Neuronal stem cell (in vitro differentiated cells): ENCODE measurements around the gene MGRN1.

Experiments
- DNase-seq: peaks from one replicate; pipeline ENCODE4 v3.0.0-alpha.2; 2013; ENCODE audit warnings: low spot score
- H2AFZ ChIP-seq: one replicate; pipeline ENCODE4 v1.6.1; 2013; ENCODE audit warnings: mild to moderate bottlenecking, low read length, inconsistent platforms
- H2AK5ac ChIP-seq: 2 replicates; pipeline ENCODE4 v1.6.1; 2013; ENCODE audit warnings: low read depth, mild to moderate bottlenecking, inconsistent platforms, low read length, moderate library complexity, mixed read lengths
- H2BK120ac ChIP-seq: 2 replicates; pipeline ENCODE4 v1.6.1; 2013; ENCODE audit warnings: low read depth, mild to moderate bottlenecking, inconsistent platforms, low read length, moderate library complexity, mixed read lengths
- H2BK12ac ChIP-seq: one replicate; pipeline ENCODE4 v1.6.1; 2013; ENCODE audit warnings: low read length, inconsistent platforms
- H2BK15ac ChIP-seq: 2 replicates; pipeline ENCODE4 v1.6.1; 2013; ENCODE audit warnings: mild to moderate bottlenecking, low read length, inconsistent platforms, mixed read lengths
- H2BK5ac ChIP-seq: one replicate; pipeline ENCODE4 v1.6.1; 2013; ENCODE audit warnings: inconsistent platforms, mild to moderate bottlenecking, low read length, moderate library complexity
- H3K14ac ChIP-seq: one replicate; pipeline ENCODE4 v1.6.1; 2013; ENCODE audit warnings: low read length, inconsistent platforms
- H3K18ac ChIP-seq: 2 replicates; pipeline ENCODE4 v1.6.1; 2013; ENCODE audit warnings: low read length, inconsistent platforms
- H3K23ac ChIP-seq: 2 replicates; pipeline ENCODE4 v1.6.1; 2013; ENCODE audit warnings: low read depth, mild to moderate bottlenecking, mixed read lengths, low read length, inconsistent platforms; ENCODE audit not compliant: poor library complexity
- H3K27ac ChIP-seq: replicated peaks from 3 replicates; pipeline ENCODE4 v1.5.1; 2013; ENCODE audit warnings: low read length, inconsistent platforms
- H3K27me3 ChIP-seq, 3 experiments: 2 replicates each; pipeline ENCODE4 v1.6.1; 2013; ENCODE audit warnings: low read length in 3 of 3, mild to moderate bottlenecking in 2 of 3, inconsistent platforms in 1 of 3, low read depth in 1 of 3, mixed read lengths in 1 of 3, moderate library complexity in 1 of 3; ENCODE audit not compliant: control insufficient read depth in 3 of 3, insufficient read depth in 3 of 3
- H3K36me3 ChIP-seq, 2 donors: replicated peaks in 1 of 2; 2 replicates each; pipeline ENCODE4 v1.6.1; 2013; ENCODE audit warnings: low read length in 2 of 2; ENCODE audit not compliant: control insufficient read depth in 2 of 2, insufficient read depth in 2 of 2
- H3K4ac ChIP-seq: 2 replicates; pipeline ENCODE4 v1.6.1; 2013; ENCODE audit warnings: inconsistent platforms, mild to moderate bottlenecking, low read length, moderate library complexity
- H3K4me1 ChIP-seq, 2 donors: 1 replicate in 1 of 2; 2 replicates in 1 of 2; pipeline ENCODE4 v1.6.1; 2013; ENCODE audit warnings: low read length in 2 of 2, low read depth in 1 of 2; ENCODE audit not compliant: control insufficient read depth in 2 of 2, insufficient read depth in 1 of 2
- H3K4me2 ChIP-seq: one replicate; pipeline ENCODE4 v1.6.1; 2013; ENCODE audit warnings: mild to moderate bottlenecking, low read length, inconsistent platforms; ENCODE audit not compliant: insufficient read depth, poor library complexity, severe bottlenecking
- H3K4me3 ChIP-seq, 2 donors: 2 replicates each; pipeline ENCODE4 v1.5.1; 2013; ENCODE audit warnings: low read length in 2 of 2, mild to moderate bottlenecking in 2 of 2, inconsistent platforms in 1 of 2, moderate library complexity in 1 of 2
- H3K79me1 ChIP-seq: one replicate; pipeline ENCODE4 v1.6.1; 2013; ENCODE audit warnings: low read depth, mild to moderate bottlenecking, inconsistent platforms, low read length, moderate library complexity
- H3K9ac ChIP-seq: one replicate; pipeline ENCODE4 v1.6.1; 2013; ENCODE audit warnings: mild to moderate bottlenecking, low read depth, low read length, inconsistent platforms; ENCODE audit not compliant: poor library complexity
- H3K9me3 ChIP-seq, 2 donors: replicated peaks in 1 of 2; 2 replicates each; pipeline versions ENCODE3 to v1.6.1; 2013; ENCODE audit warnings: low read length in 2 of 2, mild to moderate bottlenecking in 2 of 2, inconsistent platforms in 1 of 2, low read depth in 1 of 2, mixed read lengths in 1 of 2, moderate library complexity in 1 of 2; ENCODE audit not compliant: control insufficient read depth in 2 of 2, insufficient read depth in 1 of 2
- H4K8ac ChIP-seq: one replicate; pipeline ENCODE4 v1.6.1; 2013; ENCODE audit warnings: low read depth, mild to moderate bottlenecking, inconsistent platforms, low read length, moderate library complexity
- H4K91ac ChIP-seq: one replicate; pipeline ENCODE4 v1.6.1; 2013; ENCODE audit warnings: low read length, low read depth, mild to moderate bottlenecking, inconsistent platforms; ENCODE audit not compliant: poor library complexity
- WGBS, 2 donors: extraction: QIAGEN DNeasy Blood & Tissue Kit; methylation state at CpG; one replicate each; pipeline ENCODE4 v1.1.7; 2013; ENCODE audit warnings: missing lambda C conversion rate in 2 of 2, mixed read lengths in 1 of 2; ENCODE audit not compliant: insufficient read length in 2 of 2, insufficient replicate concordance in 1 of 2; ENCODE audit errors: extremely low coverage in 2 of 2; 5-methylcytosine and 5-hydroxymethylcytosine counted together

MGRN1 gene

DNA sequence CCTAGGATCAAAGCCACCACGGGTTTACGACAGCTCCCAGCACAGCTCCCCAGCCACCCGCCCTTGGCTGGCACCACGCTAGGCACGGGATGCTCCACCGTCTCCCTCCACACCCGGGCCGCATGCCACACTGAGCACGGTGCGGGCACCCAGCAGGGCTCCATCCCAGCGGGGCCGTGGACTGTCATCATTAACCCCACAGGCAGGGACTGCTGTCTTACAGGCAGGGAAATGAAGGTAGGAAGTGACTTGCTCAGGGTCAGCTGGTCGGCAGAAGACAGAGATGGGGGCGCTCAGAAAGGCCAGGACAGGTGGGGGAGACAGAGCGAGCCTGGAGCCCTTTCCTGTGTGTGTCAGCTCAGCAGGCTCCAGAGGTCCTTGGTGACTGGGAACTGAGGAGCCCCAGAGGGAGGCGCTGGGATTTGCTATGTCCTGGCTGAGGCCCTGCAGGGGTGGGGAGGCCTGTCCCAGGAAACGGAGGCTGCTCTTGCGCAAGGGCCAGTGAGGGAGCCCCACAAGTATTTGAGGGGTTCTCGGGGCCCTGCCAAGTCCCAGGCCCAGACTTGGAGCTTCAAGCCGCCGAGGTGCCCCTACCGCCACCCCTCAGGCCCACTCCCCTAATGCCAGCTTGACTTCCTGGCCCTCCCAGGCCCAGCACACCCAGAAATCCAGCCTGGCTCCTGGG, 13.1 kb upstream of the MGRN1 start:
- H3K4ac ChIP-seq, result no peak overlapping the region
- H3K18ac ChIP-seq, result no peak overlapping the region
- no peak overlapping the region for H2BK5ac ChIP-seq
- no peak overlapping the region for H2BK12ac ChIP-seq
- H3K4me2 ChIP-seq, result no peak overlapping the region
- no peak overlapping the region for H3K27ac ChIP-seq
- no peak overlapping the region for H2BK15ac ChIP-seq
- H3K9ac ChIP-seq, result no peak overlapping the region
- DNase-seq, result no peak
- H3K79me1 ChIP-seq, result peaks cover 14% of the 10 kb centered on the region
- H4K8ac ChIP-seq, result no peak overlapping the region
- no peaks in the 10 kb centered on the region for H3K9me3 ChIP-seq
- H3K4me1 ChIP-seq, result peaks cover 11 to 13% of the 10 kb centered on the region in 2 donors
- peaks cover 5 to 19% of the 10 kb centered on the region in 2 donors for H3K36me3 ChIP-seq
- peak overlapping the region; percentile 73 for H3K23ac ChIP-seq
- peaks cover 0 to 6% (median 0%) of the 10 kb centered on the region in 3 experiments for H3K27me3 ChIP-seq
- H2AFZ ChIP-seq, result no peak overlapping the region
- H2AK5ac ChIP-seq, result peak overlapping the region; percentile 37
- H4K91ac ChIP-seq, result no peak overlapping the region
- no CpG with 5 or more reads among the region's 22 CpGs for WGBS, 2 donors
- no peak overlapping the region for H2BK120ac ChIP-seq
- H3K14ac ChIP-seq, result peak overlapping the region; percentile 56
- no peak overlapping the region for H3K4me3 ChIP-seq

DNA sequence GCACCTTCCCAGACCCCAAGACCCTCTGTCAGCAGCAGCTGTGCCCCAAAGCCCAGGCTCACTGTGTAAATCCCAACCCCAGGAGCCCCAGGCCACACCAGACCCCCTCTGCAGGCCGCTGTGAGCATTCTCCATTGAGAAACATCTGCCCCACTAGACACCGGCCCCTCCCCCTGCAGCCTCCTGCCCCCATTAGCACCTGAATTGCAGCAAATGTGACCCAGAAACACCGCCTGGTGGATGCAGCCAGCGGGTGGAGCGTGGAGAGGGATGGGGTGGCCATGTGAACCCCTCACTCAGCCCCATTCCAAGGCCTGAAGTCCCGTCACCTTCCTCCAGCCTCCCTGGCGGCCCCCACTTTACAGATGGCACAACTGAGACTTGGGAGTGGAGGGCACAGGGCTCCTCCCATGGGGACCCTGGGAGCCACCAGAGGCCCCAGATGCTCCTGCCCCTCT, 12.1 kb upstream of the MGRN1 start:
- Histone ChIP-seq H3K4me1 (peaks cover 11 to 16% of the 10 kb centered on the region in 2 donors), H3K36me3 (peaks cover 5 to 16% of the 10 kb centered on the region in 2 donors), H3K9me3 (no peaks in the 10 kb centered on the region), H3K79me1 (peaks cover 14% of the 10 kb centered on the region), H2BK120ac (no peak overlapping the region), H3K4me2 (no peak overlapping the region), H2BK5ac (no peak overlapping the region), H3K14ac (no peak overlapping the region), H2BK12ac (no peak overlapping the region), H3K27ac (no peak overlapping the region), H2AFZ (no peak overlapping the region), H3K9ac (no peak overlapping the region), H2AK5ac (no peak overlapping the region), H3K4ac (no peak overlapping the region), H3K18ac (peak overlapping the region; percentile 27), H3K27me3 (peaks cover 0 to 6% (median 0%) of the 10 kb centered on the region in 3 experiments), H3K4me3 (peak overlapping the region in 1 of 2 donors; percentile 57), H3K23ac (no peak overlapping the region), H4K8ac (no peak overlapping the region), H4K91ac (no peak overlapping the region), H2BK15ac (no peak overlapping the region)
- no CpG with 5 or more reads among the region's 7 CpGs for WGBS, 2 donors
- no peak for DNase-seq

DNA sequence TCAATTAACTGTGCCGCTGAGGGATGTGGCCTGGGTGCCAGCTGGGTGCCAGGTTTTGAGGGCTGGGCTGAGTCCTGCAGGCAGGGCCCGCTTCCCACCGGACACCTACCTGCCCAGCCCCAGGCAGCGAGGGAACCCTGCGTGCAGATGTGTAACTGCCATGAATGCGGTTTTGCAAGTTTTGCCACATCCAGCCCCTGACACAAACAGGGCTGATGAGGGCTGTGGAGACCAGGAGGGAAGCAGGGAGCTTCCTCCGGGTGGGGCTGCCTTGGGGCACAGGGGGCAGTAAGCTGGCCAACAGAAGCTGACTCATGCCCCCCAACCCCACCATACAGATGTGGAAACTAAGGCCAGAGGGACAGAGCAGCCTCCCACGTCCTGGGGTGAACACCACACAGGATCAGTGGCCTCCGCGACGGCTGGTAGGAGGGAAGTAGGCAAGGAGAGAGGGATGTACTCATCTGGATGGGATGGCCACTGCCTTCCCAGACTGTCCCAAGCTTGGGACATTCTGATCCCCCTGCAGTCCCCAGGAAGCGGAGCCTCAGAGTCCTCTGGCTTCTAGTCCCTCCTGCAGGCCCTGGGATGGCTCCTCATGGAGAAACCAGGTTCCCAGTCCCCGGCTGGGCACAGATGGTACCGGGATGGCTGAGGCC, 11.5 kb upstream of the MGRN1 start:
- no peak overlapping the region for H3K4ac ChIP-seq
- peak overlapping the region; percentile 94 for H2AFZ ChIP-seq
- peak overlapping the region; percentile 11 for H3K14ac ChIP-seq
- H2BK120ac ChIP-seq, result no peak overlapping the region
- H3K36me3 ChIP-seq, result peaks cover 0 to 10% of the 10 kb centered on the region in 2 donors
- no CpG with 5 or more reads among the region's 14 CpGs for WGBS, 2 donors
- H3K4me2 ChIP-seq, result peak overlapping the region; percentile 94
- H3K18ac ChIP-seq, result no peak overlapping the region
- H3K27me3 ChIP-seq, result peaks cover 0 to 6% (median 0%) of the 10 kb centered on the region in 3 experiments
- H2AK5ac ChIP-seq, result peak overlapping the region; percentile 39
- no peak overlapping the region for H2BK12ac ChIP-seq
- H3K9ac ChIP-seq, result no peak overlapping the region
- H4K91ac ChIP-seq, result no peak overlapping the region
- H3K79me1 ChIP-seq, result peaks cover 14% of the 10 kb centered on the region
- no peak overlapping the region for H4K8ac ChIP-seq
- H3K4me3 ChIP-seq, result peak overlapping the region in 1 of 2 donors; percentile 94
- DNase-seq, result no peak
- H3K9me3 ChIP-seq, result no peaks in the 10 kb centered on the region
- H2BK15ac ChIP-seq, result no peak overlapping the region
- H3K4me1 ChIP-seq, result peaks cover 11 to 16% of the 10 kb centered on the region in 2 donors
- no peak overlapping the region for H3K27ac ChIP-seq
- H2BK5ac ChIP-seq, result no peak overlapping the region
- no peak overlapping the region for H3K23ac ChIP-seq
